ENCODE measurements around the gene TMEM138. TPM values are rescaled to one million over a fixed set of nuclear protein-coding genes. Genes with fewer than 3 reads are reported as not detected.

TMEM138 gene
- total RNA-seq, 1 donor: 38.5 TPM

DNA sequence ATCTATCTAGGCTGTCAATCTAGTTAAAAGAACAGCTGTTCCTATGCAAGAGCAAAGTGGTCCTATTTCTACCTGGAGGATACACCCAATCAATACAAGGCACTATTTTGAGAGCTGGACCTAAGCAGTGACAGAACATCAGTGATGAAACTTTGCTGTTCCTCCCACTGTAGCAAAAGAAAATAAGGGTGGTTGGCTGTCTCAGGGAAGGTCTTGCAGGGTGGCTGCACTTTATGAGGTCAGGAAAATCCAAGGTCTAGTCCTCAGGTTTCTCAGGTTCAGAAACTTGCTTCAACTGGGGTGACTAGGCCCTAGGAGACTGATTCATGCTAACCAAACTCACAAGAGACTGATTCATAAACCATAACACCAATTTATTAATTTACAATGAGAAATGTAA, 56.0 kb downstream of the TMEM138 start:
- H3K4me3 ChIP-seq (ENCODE audit: low read depth, low read length): no peak overlapping the region
- DNase-seq (ENCODE audit: low read depth): no peak
- TF ChIP-seq CTCF (IDR thresholded peaks at IDR 0.05; ENCODE audit: insufficient read depth, low read length): no peak

Other genes starting within 250 kb of the TMEM138 start
- gene VPS37C, start 200.9 kb upstream of the TMEM138 start, total RNA-seq (ENCODE audit: low replicate concordance): 9.2 and 13.5 TPM in 2 replicates
- gene PGA3, start 158.9 kb upstream of the TMEM138 start, total RNA-seq (ENCODE audit: low replicate concordance): 0.18 TPM in 1 of 2 replicates, not detected in the other
- gene PGA4, start 140.0 kb upstream of the TMEM138 start, total RNA-seq (ENCODE audit: low replicate concordance): not detected in 2 replicates
- not detected in 2 replicates for gene PGA5, start 121.2 kb upstream of the TMEM138 start, total RNA-seq (ENCODE audit: low replicate concordance)
- 7.4 and 13.9 TPM in 2 replicates for gene VWCE, start 67.1 kb upstream of the TMEM138 start, total RNA-seq (ENCODE audit: low replicate concordance)
- gene DDB1, start 29.3 kb upstream of the TMEM138 start, total RNA-seq (ENCODE audit: low replicate concordance): 290 and 382 TPM in 2 replicates
- 17.6 and 22.6 TPM in 2 replicates for gene TKFC, start 29.1 kb upstream of the TMEM138 start, total RNA-seq (ENCODE audit: low replicate concordance)
- 60.6 and 62.5 TPM in 2 replicates for gene CYB561A3, start 492 bp upstream of the TMEM138 start, total RNA-seq (ENCODE audit: low replicate concordance)
- gene TMEM216, start 30.2 kb downstream of the TMEM138 start, total RNA-seq (ENCODE audit: low replicate concordance): 12.2 and 19.9 TPM in 2 replicates
- gene CPSF7, start 67.6 kb downstream of the TMEM138 start, total RNA-seq (ENCODE audit: low replicate concordance): 26.6 and 33.8 TPM in 2 replicates
- gene SDHAF2, start 67.8 kb downstream of the TMEM138 start, total RNA-seq (ENCODE audit: low replicate concordance): 51.5 and 67.4 TPM in 2 replicates
- 0.27 TPM in 1 of 2 replicates, not detected in the other for gene LRRC10B, start 146.4 kb downstream of the TMEM138 start, total RNA-seq (ENCODE audit: low replicate concordance)
- 7.0 and 112 TPM in 2 replicates for gene SYT7, start 218.7 kb downstream of the TMEM138 start, total RNA-seq (ENCODE audit: low replicate concordance)

Data from fibroblast of the aortic adventitia (primary cell).